ENCODE results near the gene LRCOL1. TPM values are rescaled to one million over a fixed set of nuclear protein-coding genes. Genes with fewer than 3 reads are reported as not detected.

LRCOL1 gene
- total and polyA plus RNA-seq, 3 donors from 2014 or later, result 0.81 to 1.6 TPM; not detected in 1

- Histone ChIP-seq H3K27ac (no peak overlapping the region), H3K36me3 (ENCODE audit: low read depth, missing control alignments) (no peaks in the 10 kb centered on the region), H3K27me3 (no peaks in the 10 kb centered on the region), H3K9me3 (no peaks in the 10 kb centered on the region), H3K4me3 (no peak overlapping the region), H3K4me1 (peaks cover under 1% of the 10 kb centered on the region)
- DNase-seq, result no peak
- TF ChIP-seq POLR2A (IDR thresholded peaks at IDR 0.05) (no peak), CTCF (IDR thresholded peaks at IDR 0.05) (no peak)
- 82 to 86% methylated on average over 4 of the region's 4 CpGs for WGBS, 2 donors
- intact Hi-C loops (cut with DNase I; ENCODE audit: low total_unique reads), result no loop called here
These were observed 6.8 kb upstream of the LRCOL1 start for GRCh38 chr12:132617135-132617701.

- H3K27me3 ChIP-seq, result no peaks in the 10 kb centered on the region
- intact Hi-C loops (cut with DNase I; ENCODE audit: low total_unique reads), result no loop called here
- H3K4me1 ChIP-seq, result no peaks in the 10 kb centered on the region
These were observed 5.2 kb upstream of the LRCOL1 start for GRCh38 chr12:132615579-132616038.

GRCh38 chr12:132614861-132615578, 4.6 kb upstream of the LRCOL1 start:
- no peak for TF ChIP-seq POLR2A (IDR thresholded peaks at IDR 0.05)
- peak; percentile 86 to 89 (median 88) for TF ChIP-seq CTCF (IDR thresholded peaks at IDR 0.05)
- H3K9me3 ChIP-seq, result no peaks in the 10 kb centered on the region
- no peaks in the 10 kb centered on the region for H3K4me1 ChIP-seq
- H3K4me3 ChIP-seq, result no peak overlapping the region
- WGBS, 2 donors, result 35 to 57% methylated on average over 15 to 18 of the region's 18 CpGs
- no peak overlapping the region for H3K27ac ChIP-seq
- DNase-seq, result peak; percentile 85
- no peaks in the 10 kb centered on the region for H3K27me3 ChIP-seq
- no peaks in the 10 kb centered on the region for H3K36me3 ChIP-seq (ENCODE audit: low read depth, missing control alignments)
- intact Hi-C loops (cut with DNase I; ENCODE audit: low total_unique reads), result no loop called here

More at GRCh38 chr12:132615579-132616038, 5.2 kb upstream of the LRCOL1 start:
- H3K27ac ChIP-seq, result no peak overlapping the region
- H3K9me3 ChIP-seq, result no peaks in the 10 kb centered on the region
- H3K4me3 ChIP-seq, result no peak overlapping the region
- H3K36me3 ChIP-seq (ENCODE audit: low read depth, missing control alignments), result no peaks in the 10 kb centered on the region
- TF ChIP-seq CTCF (IDR thresholded peaks at IDR 0.05), result no peak
- no peak for TF ChIP-seq POLR2A (IDR thresholded peaks at IDR 0.05)
- 81 to 84% methylated on average over 15 to 16 of the region's 16 CpGs for WGBS, 2 donors
- DNase-seq, result no peak

GRCh38 chr12:132614029-132614428, 3.6 kb upstream of the LRCOL1 start:
- Histone ChIP-seq H3K36me3 (ENCODE audit: low read depth, missing control alignments) (no peaks in the 10 kb centered on the region), H3K27ac (no peak overlapping the region), H3K27me3 (no peaks in the 10 kb centered on the region), H3K4me1 (no peaks in the 10 kb centered on the region), H3K9me3 (no peaks in the 10 kb centered on the region), H3K4me3 (no peak overlapping the region)
- WGBS, 2 donors, result 90 to 94% methylated on average over 5 of the region's 5 CpGs
- no peak for DNase-seq
- intact Hi-C loops (cut with DNase I; ENCODE audit: low total_unique reads), result no loop called here
- TF ChIP-seq POLR2A (IDR thresholded peaks at IDR 0.05), result no peak
- TF ChIP-seq CTCF (IDR thresholded peaks at IDR 0.05), result no peak
